ENCODE results near the gene COX7A2.

Gene COX7A2

GRCh38 chr6:75243333-75244062, at the start of gene COX7A2:
Gene COX7A2 (minus strand): TSS chr6:75243801. CDS start chr6:75243734, 67 bp downstream.
- DNase-seq (ENCODE audit: extremely low spot score, insufficient read length, low read depth), result peak; percentile 68
- FAIRE-seq, result peak; percentile 99

GRCh38 chr6:75292555-75292954, 49.0 kb upstream of the COX7A2 start:
- DNase-seq (ENCODE audit: extremely low spot score, insufficient read length, low read depth) (no peak), FAIRE-seq (no peak)

GRCh38 chr6:75291744-75292143, 48.1 kb upstream of the COX7A2 start:
- DNase-seq (ENCODE audit: extremely low spot score, insufficient read length, low read depth) (no peak), FAIRE-seq (no peak)

DNA sequence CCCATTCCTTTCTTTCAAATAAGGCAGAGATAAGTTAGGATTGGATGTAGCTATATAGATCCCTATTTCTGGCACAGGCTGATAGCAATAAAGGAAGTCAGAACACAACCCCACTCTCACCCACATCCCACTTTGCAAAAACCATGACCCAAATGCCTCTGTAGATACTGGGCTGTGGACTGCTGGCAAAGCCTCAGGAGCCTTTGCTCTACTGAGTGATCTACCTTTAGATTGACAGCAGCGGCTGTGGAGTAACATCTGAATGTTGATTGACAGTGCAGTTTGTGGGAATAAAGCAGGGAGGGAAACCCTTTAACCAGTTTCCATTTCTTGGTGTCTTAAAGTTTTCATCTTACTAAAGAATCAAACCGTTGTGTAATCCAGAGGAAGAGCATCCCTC, 47.7 kb upstream of the COX7A2 start:
- DNase-seq (ENCODE audit: extremely low spot score, insufficient read length, low read depth) (no peak), FAIRE-seq (no peak)

DNA sequence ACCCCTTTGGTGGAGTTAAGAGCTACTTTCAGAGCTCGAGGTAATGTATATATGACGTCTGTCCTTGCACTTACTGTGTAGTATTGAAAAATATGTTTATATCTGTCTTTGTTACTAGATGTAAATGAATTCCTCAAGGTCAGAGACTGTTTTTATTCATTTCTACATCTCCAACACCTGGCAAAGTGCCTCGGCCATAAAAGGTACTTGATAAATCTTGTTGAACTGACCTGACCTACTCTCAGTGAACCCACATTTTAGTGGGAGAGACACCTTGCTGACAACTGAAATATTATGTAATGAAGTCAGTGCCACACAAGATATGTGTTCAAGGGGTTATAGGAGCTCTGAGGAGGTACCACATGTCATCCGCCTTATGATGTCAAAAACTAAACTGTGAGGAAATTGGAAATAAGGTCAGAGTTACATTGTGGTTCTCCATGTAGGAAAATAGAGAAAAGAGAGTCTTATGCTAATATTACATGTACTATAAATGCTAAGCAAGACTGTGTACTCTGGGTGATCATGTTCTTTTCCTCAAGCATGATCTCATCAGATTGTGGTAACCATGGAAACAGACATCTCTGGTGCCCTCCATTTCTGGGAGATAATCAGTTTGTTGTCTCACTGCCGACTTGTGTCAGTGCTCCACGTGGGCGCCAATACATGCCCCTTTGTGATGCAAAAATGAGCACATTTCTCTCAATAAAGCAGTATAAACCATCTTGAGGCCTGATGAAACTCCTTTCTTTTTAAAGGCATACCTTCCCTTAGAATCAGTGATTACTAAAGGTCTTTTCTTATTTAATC, 46.7 kb upstream of the COX7A2 start:
- DNase-seq (ENCODE audit: extremely low spot score, insufficient read length, low read depth) (no peak), FAIRE-seq (no peak)

DNA sequence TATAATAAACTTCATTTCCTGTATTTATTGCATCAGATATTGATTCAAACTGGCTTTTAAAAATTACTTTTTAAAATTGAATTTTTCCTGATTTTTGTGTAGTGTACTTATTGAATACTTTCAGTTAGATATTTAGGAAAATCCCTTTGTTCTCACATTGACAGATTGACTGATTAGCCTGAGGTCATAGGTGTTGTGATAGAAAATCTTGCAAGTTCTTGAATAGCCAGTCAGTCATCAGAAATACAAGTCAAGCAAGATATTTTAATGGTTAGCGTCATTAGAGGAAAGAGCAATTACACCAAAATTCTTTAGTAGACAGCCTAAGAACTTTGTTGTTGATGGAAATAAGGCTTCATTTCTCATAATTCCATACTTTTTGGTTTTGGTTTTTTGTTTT, 44.4 kb upstream of the COX7A2 start:
- DNase-seq (ENCODE audit: extremely low spot score, insufficient read length, low read depth), result no peak
- FAIRE-seq, result no peak

- DNase-seq (ENCODE audit: extremely low spot score, insufficient read length, low read depth), result no peak
- FAIRE-seq, result no peak
Observed at GRCh38 chr6:75287424-75287823, 43.8 kb upstream of the COX7A2 start.

GRCh38 chr6:75286955-75287354, 43.4 kb upstream of the COX7A2 start:
- DNase-seq (ENCODE audit: extremely low spot score, insufficient read length, low read depth) (no peak), FAIRE-seq (no peak)

- no peak for FAIRE-seq
- no peak for DNase-seq (ENCODE audit: extremely low spot score, insufficient read length, low read depth)
Observed at GRCh38 chr6:75285283-75285639, 41.7 kb upstream of the COX7A2 start.

- peak; percentile 92 for DNase-seq (ENCODE audit: extremely low spot score, insufficient read length, low read depth)
- peak; percentile 100 for FAIRE-seq
Observed at GRCh38 chr6:75284632-75285282, 41.2 kb upstream of the COX7A2 start, which contains the start of gene TMEM30A. Gene TMEM30A (minus strand): TSS chr6:75284792. CDS start chr6:75284638, 154 bp downstream.

DNA sequence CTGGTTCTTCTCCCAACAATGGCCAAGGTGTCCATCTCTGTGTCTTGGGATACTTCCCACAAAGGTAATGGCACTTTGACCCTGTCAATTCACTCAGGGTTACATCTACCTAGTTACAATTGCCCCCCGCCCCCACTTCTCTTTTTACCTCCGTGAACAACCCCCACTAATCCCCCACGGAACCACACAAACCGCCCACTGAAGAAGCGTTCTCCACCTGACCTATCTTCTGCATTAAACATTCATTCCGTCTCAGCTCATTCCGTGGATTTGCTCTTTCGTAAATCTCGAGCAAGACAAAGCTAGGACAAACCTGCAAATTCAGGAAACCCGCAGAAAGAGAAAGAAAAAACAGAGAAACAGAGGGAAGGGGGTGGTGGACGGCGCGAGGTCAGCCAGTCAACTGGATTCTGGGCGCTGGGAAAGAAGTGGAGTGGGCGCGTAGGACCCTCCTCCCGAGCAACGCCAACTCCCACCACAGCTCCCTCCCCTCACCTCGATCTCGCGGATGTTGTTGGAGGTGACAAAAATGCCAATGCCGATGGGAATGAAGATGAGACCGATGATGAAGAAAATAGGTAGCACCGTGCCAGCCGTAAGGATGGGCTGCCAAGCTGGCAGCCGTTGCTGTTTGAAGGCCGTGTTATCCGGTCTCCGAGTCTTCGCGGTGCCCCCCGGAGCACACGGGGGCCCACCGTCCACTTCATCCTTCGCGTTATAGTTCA, 40.5 kb upstream of the COX7A2 start:
- DNase-seq (ENCODE audit: extremely low spot score, insufficient read length, low read depth) (no peak), FAIRE-seq (peak; percentile 76)

DNA sequence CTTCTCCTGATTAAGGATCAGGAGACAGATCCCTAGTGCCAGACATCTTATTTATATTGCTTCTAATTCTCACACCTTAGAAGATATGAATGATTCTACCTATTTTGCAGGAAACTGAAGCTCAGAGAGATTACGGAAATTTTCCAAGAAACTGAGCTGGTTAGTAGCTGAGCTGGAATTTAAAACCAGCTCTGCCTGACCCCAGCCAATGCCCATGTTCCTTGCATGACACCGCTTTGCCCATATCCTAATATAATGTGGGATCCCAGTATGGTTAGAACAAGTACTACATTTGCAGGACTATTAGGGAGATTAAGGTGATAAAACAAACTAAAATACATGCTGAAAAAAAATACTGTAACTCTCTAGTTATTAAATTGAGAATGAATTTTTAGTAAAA, 39.1 kb upstream of the COX7A2 start:
- DNase-seq (ENCODE audit: extremely low spot score, insufficient read length, low read depth), result no peak

GRCh38 chr6:75281653-75282052, 38.1 kb upstream of the COX7A2 start:
- DNase-seq (ENCODE audit: extremely low spot score, insufficient read length, low read depth), result no peak
- peak; percentile 71 for FAIRE-seq

More for the DNA sequence above, 39.1 kb upstream of the COX7A2 start:
- FAIRE-seq, result no peak

- no peak for FAIRE-seq
- DNase-seq (ENCODE audit: extremely low spot score, insufficient read length, low read depth), result no peak
Observed at GRCh38 chr6:75280131-75280855, 36.7 kb upstream of the COX7A2 start.

- FAIRE-seq (peak; percentile 9), DNase-seq (ENCODE audit: extremely low spot score, insufficient read length, low read depth) (no peak)
Observed at GRCh38 chr6:75279418-75279817, 35.8 kb upstream of the COX7A2 start.

GRCh38 chr6:75278474-75279077, 35.0 kb upstream of the COX7A2 start:
- FAIRE-seq (no peak), DNase-seq (ENCODE audit: extremely low spot score, insufficient read length, low read depth) (no peak)

DNA sequence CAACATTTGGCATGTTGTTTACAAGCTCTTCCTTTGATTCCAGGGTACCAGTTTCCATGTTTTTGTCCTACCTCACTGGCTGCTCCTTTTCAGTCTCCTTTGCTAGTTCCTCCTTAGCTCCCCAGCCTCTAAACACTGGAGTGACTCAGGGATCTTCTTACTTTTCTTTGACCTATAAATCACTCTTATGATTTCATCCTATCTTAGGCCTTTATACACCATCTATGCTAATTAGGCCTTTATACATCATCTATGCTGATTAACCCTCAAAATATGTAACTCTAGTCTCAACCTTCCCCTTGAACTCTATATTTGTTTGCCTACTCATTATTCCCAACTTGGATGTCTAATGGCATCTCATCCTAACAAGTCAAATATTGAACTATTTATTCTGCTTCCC, 31.5 kb upstream of the COX7A2 start:
- FAIRE-seq, result no peak
- no peak for DNase-seq (ENCODE audit: extremely low spot score, insufficient read length, low read depth)

DNA sequence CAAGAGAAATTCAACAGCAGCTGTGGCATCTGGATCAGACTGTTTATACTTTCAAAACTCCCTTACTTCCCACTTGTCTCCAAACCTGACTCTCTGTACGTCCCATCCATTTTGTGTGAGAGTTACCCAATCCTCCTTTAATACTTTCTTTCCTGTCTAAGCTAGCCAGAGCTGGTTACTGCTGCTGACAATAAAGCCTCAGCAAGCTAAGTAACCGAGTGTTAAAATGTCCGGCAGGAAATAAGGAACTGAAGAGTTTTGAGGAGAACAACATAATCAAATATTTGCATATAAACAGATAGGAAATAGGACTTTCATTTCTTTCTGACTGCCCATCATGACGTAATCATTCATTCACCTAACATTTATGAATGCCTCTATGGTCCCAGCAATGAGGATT, 29.4 kb upstream of the COX7A2 start:
- FAIRE-seq, result no peak
- no peak for DNase-seq (ENCODE audit: extremely low spot score, insufficient read length, low read depth)

- DNase-seq (ENCODE audit: extremely low spot score, insufficient read length, low read depth), result no peak
- no peak for FAIRE-seq
Observed at GRCh38 chr6:75272145-75272840, 28.7 kb upstream of the COX7A2 start.

Measured in GM18507 (cell line).